Neural cell (in vitro differentiated cells): Measurements from ENCODE around the gene PROZ. TPM values are rescaled to one million over a fixed set of nuclear protein-coding genes. Genes with fewer than 3 reads are reported as not detected.

Experiments used
- H2AFZ ChIP-seq: fragments of 200-600, 300-800 bp; sonication (generic), shearing (Covaris generic); 2 replicates; pipeline ENCODE4 v1.6.0; 2014; ENCODE audit warnings: low read depth, mild to moderate bottlenecking, antibody characterized with exemption, low read length, moderate library complexity
- H3F3A ChIP-seq: fragments of 200-600 bp; shearing (Covaris generic); 2 replicates; pipeline ENCODE4 v1.6.1; 2016; ENCODE audit warnings: mild to moderate bottlenecking, moderate library complexity, mixed read lengths, antibody characterized with exemption, low read length; ENCODE audit not compliant: insufficient read depth, poor library complexity, severe bottlenecking
- H3K27ac ChIP-seq: fragments of 200-600, 300-800 bp; sonication (generic), shearing (Covaris generic); 2 replicates; pipeline ENCODE4 v1.5.1; 2014; ENCODE audit warnings: mild to moderate bottlenecking, low read length, moderate library complexity
- H3K27me3 ChIP-seq: fragments of 300-800, 200-600 bp; sonication (generic), shearing (Covaris generic); 2 replicates; pipeline ENCODE4 v1.6.0; 2014; ENCODE audit warnings: mild to moderate bottlenecking, low read depth, low read length, moderate library complexity; ENCODE audit not compliant: insufficient read depth
- H3K36me3 ChIP-seq: fragments of 300-800, 200-600 bp; sonication (generic), shearing (Covaris generic); 2 replicates; pipeline ENCODE4 v1.5.1; 2014; ENCODE audit warnings: mild to moderate bottlenecking, antibody characterized with exemption, low read length, moderate library complexity; ENCODE audit not compliant: insufficient read depth
- H3K4me2 ChIP-seq: fragments of 300-800, 200-600 bp; sonication (generic), shearing (Covaris generic); 2 replicates; pipeline ENCODE4 v1.6.0; 2014; ENCODE audit warnings: mild to moderate bottlenecking, low read length
- H3K4me3 ChIP-seq: fragments of 300-800, 200-600 bp; sonication (generic), shearing (Covaris generic); 2 replicates; pipeline ENCODE4 v1.5.1; 2014; ENCODE audit warnings: mild to moderate bottlenecking, low read length, moderate library complexity
- H3K79me2 ChIP-seq: fragments of 200-600 bp; shearing (Covaris generic); replicated peaks from 2 replicates; pipeline ENCODE4 v1.6.0; 2014; ENCODE audit warnings: mild to moderate bottlenecking, low read length, moderate library complexity; ENCODE audit not compliant: insufficient read depth
- H3K9ac ChIP-seq: fragments of 300-800, 200-600 bp; sonication (generic), shearing (Covaris generic); 2 replicates; pipeline ENCODE4 v1.6.1; 2016; ENCODE audit warnings: mild to moderate bottlenecking, low read length, mixed read lengths
- H3K9me2 ChIP-seq: fragments of 200-600 bp; shearing (Covaris generic); 2 replicates; pipeline ENCODE4 v1.6.1; 2016; ENCODE audit warnings: mild to moderate bottlenecking, low read length, mixed read lengths; ENCODE audit not compliant: insufficient read depth
- H3K9me3 ChIP-seq: fragments of 200-600, 300-800 bp; sonication (generic), shearing (Covaris generic); 2 replicates; pipeline ENCODE4 v1.6.1; 2016; ENCODE audit warnings: mild to moderate bottlenecking, mixed run types, low read length, moderate library complexity, mixed read lengths
- H4K20me1 ChIP-seq: fragments of 200-600 bp; shearing (Covaris generic); 2 replicates; pipeline ENCODE4 v1.6.1; 2016; ENCODE audit warnings: mild to moderate bottlenecking, mixed run types; ENCODE audit not compliant: insufficient read depth
- EP300 ChIP-seq: fragments of 450-650 bp; conservative IDR thresholded peaks from 2 replicates; pipeline ENCODE4 v1.6.1; 2014; ENCODE audit warnings: antibody characterized with exemption, mild to moderate bottlenecking, moderate library complexity; ENCODE audit not compliant: poor library complexity, severe bottlenecking
- EZH2 ChIP-seq: fragments of 200-600, 300-800 bp; shearing (Covaris generic), sonication (generic); IDR thresholded peaks from 2 replicates; pipeline ENCODE4 v1.6.1; 2014; ENCODE audit warnings: antibody characterized with exemption, low read length, borderline replicate concordance, mild to moderate bottlenecking; ENCODE audit not compliant: insufficient read depth, poor library complexity, severe bottlenecking
- MXI1 ChIP-seq: fragments of 450-650 bp; conservative IDR thresholded peaks from 2 replicates; pipeline ENCODE4 v1.6.1; 2014; ENCODE audit warnings: antibody characterized with exemption, mild to moderate bottlenecking; ENCODE audit not compliant: poor library complexity, severe bottlenecking
- POLR2AphosphoS5 ChIP-seq: IDR thresholded peaks from 2 replicates; pipeline ENCODE4 v1.6.1; 2012
- RAD21 ChIP-seq: fragments of 450-650 bp; conservative IDR thresholded peaks from 2 replicates; pipeline ENCODE4 v1.6.1; 2014; ENCODE audit warnings: antibody characterized with exemption, mild to moderate bottlenecking, moderate library complexity
- SMC3 ChIP-seq: fragments of 450-650 bp; conservative IDR thresholded peaks from 2 replicates; pipeline ENCODE4 v1.6.1; 2014; ENCODE audit warnings: antibody characterized with exemption, mild to moderate bottlenecking, moderate library complexity; ENCODE audit not compliant: poor library complexity
- TAF1 ChIP-seq: IDR thresholded peaks from 2 replicates; pipeline ENCODE4 v1.6.1; 2012; ENCODE audit warnings: low read depth
- polyA plus RNA-seq: library from polyadenylated mRNA; depleted of rRNA; stranded (reverse); fragments of >200 nt; gene quantifications from 2 replicates; pipeline ENCODE4 v1.2.3, GENCODE V29; 2014
- TF ChIP-seq, protein P1 (sequence below): IDR thresholded peaks from 2 replicates; pipeline ENCODE4 v1.6.1; 2012; ENCODE audit warnings: borderline replicate concordance
- TF ChIP-seq, protein P2 (sequence below): fragments of 450-650 bp; IDR thresholded peaks from 2 replicates; pipeline ENCODE4 v1.5.1; 2014; ENCODE audit warnings: antibody characterized with exemption, mild to moderate bottlenecking, moderate library complexity; ENCODE audit not compliant: poor library complexity, severe bottlenecking

The PROZ gene
- polyA plus RNA-seq, 1 donor from 2014 or later = not detected

DNA sequence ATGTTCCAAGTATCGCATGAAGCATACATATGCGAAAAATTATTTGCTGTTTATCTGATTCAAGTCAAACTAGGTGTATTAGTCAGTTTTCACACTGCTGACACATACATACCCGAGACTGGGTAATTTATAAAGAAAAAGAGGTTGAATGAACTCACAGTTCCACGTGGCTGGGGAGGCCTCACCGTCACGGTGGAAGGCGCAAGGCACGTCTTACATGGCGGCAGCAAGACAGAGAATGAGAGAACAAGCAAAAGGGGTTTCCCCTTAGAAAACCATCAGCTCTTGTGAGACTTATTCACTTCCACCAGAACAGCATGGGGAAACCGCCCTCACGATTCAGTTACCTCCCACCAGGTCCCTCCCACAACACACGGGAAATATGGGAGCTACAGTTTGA, 13.0 kb upstream of the PROZ start (continued):
- TF ChIP-seq EZH2 = no peak
- TF ChIP-seq POLR2AphosphoS5 = no peak
- no peak for TF ChIP-seq SMC3

DNA sequence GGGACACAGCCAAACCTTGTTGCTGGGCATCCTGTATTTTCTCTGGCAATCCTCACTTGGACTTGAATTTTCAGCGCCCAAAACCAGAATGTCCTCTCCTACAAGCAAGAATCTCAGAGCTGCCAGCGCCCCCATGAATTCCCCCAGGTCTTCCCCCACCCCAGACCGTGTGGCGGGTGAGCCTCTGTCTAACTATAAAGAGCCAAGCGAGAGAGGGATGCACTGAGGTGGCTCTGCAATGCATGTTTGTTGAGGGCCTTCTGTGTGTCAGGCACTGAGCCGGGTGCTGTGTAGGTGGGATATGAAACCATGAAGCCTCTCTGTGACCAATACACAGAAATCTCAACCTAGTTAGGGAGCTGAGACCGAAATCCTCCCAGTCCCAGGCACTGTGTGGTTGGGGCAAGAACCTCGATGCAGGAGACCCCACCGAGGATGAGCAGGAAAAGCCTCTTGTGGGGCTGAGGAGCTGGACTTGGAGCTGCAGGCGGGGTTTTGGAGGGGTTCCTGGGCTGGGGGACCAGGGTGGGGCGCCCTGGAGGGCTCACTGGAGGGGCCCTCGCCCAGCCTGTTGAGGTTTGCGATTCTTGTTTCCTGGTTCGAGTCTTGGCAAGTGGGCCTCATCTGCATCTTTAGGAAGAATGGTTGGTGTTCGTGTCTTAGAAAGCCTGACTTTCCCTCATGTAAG, 12.4 kb upstream of the PROZ start:
- Histone ChIP-seq H3K9me3 (no peaks in the 10 kb centered on the region), H3K4me2 (no peak overlapping the region), H3K36me3 (no peaks in the 10 kb centered on the region), H3K9ac (no peak overlapping the region), H3F3A (no peaks in the 10 kb centered on the region), H4K20me1 (no peaks in the 10 kb centered on the region), H3K79me2 (no peaks in the 10 kb centered on the region), H3K4me3 (no peak overlapping the region), H3K27me3 (no peaks in the 10 kb centered on the region), H3K27ac (no peak overlapping the region), H3K9me2 (no peaks in the 10 kb centered on the region), H2AFZ (no peak overlapping the region)
- TF ChIP-seq RAD21 (no peak), POLR2AphosphoS5 (no peak), SMC3 (no peak)
- TF ChIP-seq, protein P1, sequence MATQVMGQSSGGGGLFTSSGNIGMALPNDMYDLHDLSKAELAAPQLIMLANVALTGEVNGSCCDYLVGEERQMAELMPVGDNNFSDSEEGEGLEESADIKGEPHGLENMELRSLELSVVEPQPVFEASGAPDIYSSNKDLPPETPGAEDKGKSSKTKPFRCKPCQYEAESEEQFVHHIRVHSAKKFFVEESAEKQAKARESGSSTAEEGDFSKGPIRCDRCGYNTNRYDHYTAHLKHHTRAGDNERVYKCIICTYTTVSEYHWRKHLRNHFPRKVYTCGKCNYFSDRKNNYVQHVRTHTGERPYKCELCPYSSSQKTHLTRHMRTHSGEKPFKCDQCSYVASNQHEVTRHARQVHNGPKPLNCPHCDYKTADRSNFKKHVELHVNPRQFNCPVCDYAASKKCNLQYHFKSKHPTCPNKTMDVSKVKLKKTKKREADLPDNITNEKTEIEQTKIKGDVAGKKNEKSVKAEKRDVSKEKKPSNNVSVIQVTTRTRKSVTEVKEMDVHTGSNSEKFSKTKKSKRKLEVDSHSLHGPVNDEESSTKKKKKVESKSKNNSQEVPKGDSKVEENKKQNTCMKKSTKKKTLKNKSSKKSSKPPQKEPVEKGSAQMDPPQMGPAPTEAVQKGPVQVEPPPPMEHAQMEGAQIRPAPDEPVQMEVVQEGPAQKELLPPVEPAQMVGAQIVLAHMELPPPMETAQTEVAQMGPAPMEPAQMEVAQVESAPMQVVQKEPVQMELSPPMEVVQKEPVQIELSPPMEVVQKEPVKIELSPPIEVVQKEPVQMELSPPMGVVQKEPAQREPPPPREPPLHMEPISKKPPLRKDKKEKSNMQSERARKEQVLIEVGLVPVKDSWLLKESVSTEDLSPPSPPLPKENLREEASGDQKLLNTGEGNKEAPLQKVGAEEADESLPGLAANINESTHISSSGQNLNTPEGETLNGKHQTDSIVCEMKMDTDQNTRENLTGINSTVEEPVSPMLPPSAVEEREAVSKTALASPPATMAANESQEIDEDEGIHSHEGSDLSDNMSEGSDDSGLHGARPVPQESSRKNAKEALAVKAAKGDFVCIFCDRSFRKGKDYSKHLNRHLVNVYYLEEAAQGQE = no peak

DNA sequence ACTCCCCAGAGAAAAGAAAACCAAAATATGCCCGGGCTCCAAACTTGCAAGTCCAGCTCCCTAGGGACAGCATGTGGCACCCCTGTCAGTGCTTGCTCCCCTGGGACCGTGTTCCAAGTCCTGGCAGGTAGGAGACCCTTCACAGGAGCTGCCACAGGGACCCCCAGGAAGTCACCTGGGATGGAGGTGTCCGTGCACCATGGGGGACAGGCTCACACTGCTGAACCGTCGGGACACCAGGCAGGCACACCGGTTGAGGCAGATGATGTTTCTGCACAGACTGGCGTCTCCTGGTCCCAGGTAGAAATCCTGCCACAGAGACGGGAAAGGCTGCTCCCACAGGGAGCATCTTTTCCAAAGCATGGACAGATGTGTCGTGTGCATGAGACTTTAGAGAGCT, 11.7 kb upstream of the PROZ start:
- Histone ChIP-seq H3K79me2 (no peaks in the 10 kb centered on the region), H3K27me3 (no peaks in the 10 kb centered on the region), H4K20me1 (no peaks in the 10 kb centered on the region), H2AFZ (no peak overlapping the region), H3K4me3 (no peak overlapping the region), H3K36me3 (no peaks in the 10 kb centered on the region), H3K9me2 (no peaks in the 10 kb centered on the region), H3K4me2 (no peak overlapping the region), H3K9me3 (no peaks in the 10 kb centered on the region), H3K27ac (no peak overlapping the region), H3K9ac (no peak overlapping the region), H3F3A (no peaks in the 10 kb centered on the region)
- TF ChIP-seq, protein P2, sequence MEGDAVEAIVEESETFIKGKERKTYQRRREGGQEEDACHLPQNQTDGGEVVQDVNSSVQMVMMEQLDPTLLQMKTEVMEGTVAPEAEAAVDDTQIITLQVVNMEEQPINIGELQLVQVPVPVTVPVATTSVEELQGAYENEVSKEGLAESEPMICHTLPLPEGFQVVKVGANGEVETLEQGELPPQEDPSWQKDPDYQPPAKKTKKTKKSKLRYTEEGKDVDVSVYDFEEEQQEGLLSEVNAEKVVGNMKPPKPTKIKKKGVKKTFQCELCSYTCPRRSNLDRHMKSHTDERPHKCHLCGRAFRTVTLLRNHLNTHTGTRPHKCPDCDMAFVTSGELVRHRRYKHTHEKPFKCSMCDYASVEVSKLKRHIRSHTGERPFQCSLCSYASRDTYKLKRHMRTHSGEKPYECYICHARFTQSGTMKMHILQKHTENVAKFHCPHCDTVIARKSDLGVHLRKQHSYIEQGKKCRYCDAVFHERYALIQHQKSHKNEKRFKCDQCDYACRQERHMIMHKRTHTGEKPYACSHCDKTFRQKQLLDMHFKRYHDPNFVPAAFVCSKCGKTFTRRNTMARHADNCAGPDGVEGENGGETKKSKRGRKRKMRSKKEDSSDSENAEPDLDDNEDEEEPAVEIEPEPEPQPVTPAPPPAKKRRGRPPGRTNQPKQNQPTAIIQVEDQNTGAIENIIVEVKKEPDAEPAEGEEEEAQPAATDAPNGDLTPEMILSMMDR = no peak
- TF ChIP-seq EP300 (no peak), POLR2AphosphoS5 (no peak), EZH2 (no peak), SMC3 (no peak), MXI1 (no peak), RAD21 (no peak), TAF1 (no peak)
- TF ChIP-seq, protein P1 = no peak
